PC-3 (cell line): ENCODE measurements around the gene SPCS2. TPM values are rescaled to one million over a fixed set of nuclear protein-coding genes. Genes with fewer than 3 reads are reported as not detected.

Experiments
- ATAC-seq: fragments of 200-7000 bp; cut with Tn5 transposase; 2 replicates; pipeline ENCODE4 v1.9.1; 2020; ENCODE audit warnings: mild to moderate bottlenecking, moderate library complexity
- BruUV-seq: library from RNA; stranded (reverse); fragments of 400-500 nt; replicated peaks from 2 replicates; lab custom pipeline; 2021; lab: Mats Ljungman, UMichigan
- CTCF ChIA-PET: fragments of 300-600 bp; sonication (Branson Sonifier 250); formaldehyde crosslinking; loops from one replicate; lab custom pipeline; 2022; ENCODE audit warnings: antibody characterized with exemption; lab: Charles Lee
- POLR2A ChIA-PET: fragments of 300-600 bp; sonication (Branson Sonifier 250); formaldehyde crosslinking; loops from one replicate; lab custom pipeline; 2022; ENCODE audit warnings: antibody characterized with exemption; ENCODE audit not compliant: unreplicated experiment; lab: Charles Lee
- DNase-seq: peaks from one replicate; pipeline ENCODE4 v3.0.0-alpha.2; 2015
- H2AFZ ChIP-seq: fragments of 300-600 bp; sonication (generic); 2 replicates; pipeline ENCODE4 v1.6.0; 2016; ENCODE audit warnings: antibody characterized with exemption, low read length
- H3F3A ChIP-seq: fragments of 300-600 bp; sonication (generic); one replicate; pipeline ENCODE4 v1.6.0; 2017; ENCODE audit warnings: antibody characterized with exemption, low read length, control low read depth, mild to moderate bottlenecking; ENCODE audit not compliant: unreplicated experiment
- H3K27ac ChIP-seq: fragments of 300-600 bp; sonication (generic); 2 replicates; pipeline ENCODE4 v1.5.1; 2016; ENCODE audit warnings: mild to moderate bottlenecking, low read length
- H3K27me3 ChIP-seq: fragments of 300-600 bp; sonication (generic); 2 replicates; pipeline ENCODE4 v1.6.1; 2016; ENCODE audit warnings: low read length, mixed read lengths
- H3K36me3 ChIP-seq: fragments of 300-600 bp; sonication (generic); 2 replicates; pipeline ENCODE4 v1.6.1; 2016; ENCODE audit warnings: low read depth, mixed run types, low read length, mixed read lengths
- H3K4me1 ChIP-seq: fragments of 300-600 bp; sonication (generic); 2 replicates; pipeline ENCODE4 v1.5.1; 2016; ENCODE audit warnings: low read length; ENCODE audit not compliant: insufficient read depth
- H3K4me2 ChIP-seq: fragments of 300-600 bp; sonication (generic); 2 replicates; pipeline ENCODE4 v1.6.0; 2016; ENCODE audit warnings: low read length
- H3K4me3 ChIP-seq: fragments of 300-600 bp; sonication (generic); 2 replicates; pipeline ENCODE4 v1.5.1; 2016; ENCODE audit warnings: mild to moderate bottlenecking, low read length, mixed read lengths
- H3K79me2 ChIP-seq: fragments of 300-600 bp; sonication (generic); 2 replicates; pipeline ENCODE4 v1.6.1; 2017; ENCODE audit warnings: low read length, mixed read lengths
- H3K9ac ChIP-seq: fragments of 300-600 bp; sonication (generic); 2 replicates; pipeline ENCODE4 v1.6.0; 2016; ENCODE audit warnings: mild to moderate bottlenecking, low read length
- H3K9me2 ChIP-seq: fragments of 300-600 bp; sonication (generic); replicated peaks from 2 replicates; pipeline ENCODE4 v1.6.1; 2016; ENCODE audit warnings: mixed run types, low read length, mixed read lengths
- H3K9me3 ChIP-seq: fragments of 300-600 bp; sonication (generic); 2 replicates; pipeline ENCODE4 v1.6.1; 2016; ENCODE audit warnings: low read length, mixed read lengths
- H4K20me1 ChIP-seq: fragments of 300-600 bp; sonication (generic); 2 replicates; pipeline ENCODE4 v1.6.1; 2016; ENCODE audit warnings: low read length, mixed read lengths
- CTCF ChIP-seq: fragments of 300-600 bp; sonication (generic); conservative IDR thresholded peaks from 2 replicates; pipeline ENCODE4 v1.5.1; 2017; ENCODE audit warnings: antibody characterized with exemption, low read depth, mild to moderate bottlenecking, low read length
- EZH2 ChIP-seq: fragments of 300-600 bp; sonication (generic); IDR thresholded peaks from one replicate; pipeline ENCODE4 v1.6.1; 2017; ENCODE audit warnings: antibody characterized with exemption, mild to moderate bottlenecking, low read length; ENCODE audit not compliant: unreplicated experiment
- EZH2phosphoT487 ChIP-seq: fragments of 300-600 bp; sonication (generic); IDR thresholded peaks from 2 replicates; pipeline ENCODE4 v1.6.1; 2018; ENCODE audit warnings: mild to moderate bottlenecking, antibody characterized with exemption, low read length, borderline replicate concordance
- intact Hi-C: fragments of 100-400 bp; cut with micrococcal nuclease; formaldehyde crosslinking; loops from 2 replicates; pipeline ENCODE4 v1.9.0; 2023
- total RNA-seq: library from RNA; depleted of rRNA; stranded (reverse); fragments of >200 nt; gene quantifications from 2 replicates; pipeline ENCODE4 v1.2.3, GENCODE V29; 2014

The SPCS2 gene
- total RNA-seq, 1 experiment from 2014 or later, result 129 TPM

GRCh38 chr11:74966651-74967050 is 17.6 kb downstream of the SPCS2 start:
- DNase-seq (peak; percentile 29), ATAC-seq (no peak; the same call in 1 of the 2 replicates)
- no peaks in the 10 kb centered on the region for H3K9me3 ChIP-seq
- H3K9ac ChIP-seq, result no peak overlapping the region
- H3K4me2 ChIP-seq, result no peak overlapping the region
- no peaks in the 10 kb centered on the region for H3K4me1 ChIP-seq
- intact Hi-C loops, result no loop called here
- TF ChIP-seq EZH2phosphoT487 (no peak), EZH2 (no peak), CTCF (no peak)
- no peaks in the 10 kb centered on the region for H3F3A ChIP-seq
- BruUV-seq, result no TSS peak
- peaks cover 58% of the 10 kb centered on the region for H3K36me3 ChIP-seq
- CTCF ChIA-PET, result no interaction called here
- no peak overlapping the region for H3K27ac ChIP-seq
- H3K79me2 ChIP-seq, result peaks cover 56% of the 10 kb centered on the region
- no peaks in the 10 kb centered on the region for H3K27me3 ChIP-seq
- no peaks in the 10 kb centered on the region for H3K9me2 ChIP-seq
- peaks cover 20% of the 10 kb centered on the region; the same call in 1 of the 2 replicates for H4K20me1 ChIP-seq
- no peak overlapping the region for H2AFZ ChIP-seq
- H3K4me3 ChIP-seq, result no peak overlapping the region
- POLR2A ChIA-PET, result no interaction called here

- H3F3A ChIP-seq, result no peaks in the 10 kb centered on the region
- BruUV-seq, result no TSS peak
- no peaks in the 10 kb centered on the region for H3K9me3 ChIP-seq
- peaks cover 10% of the 10 kb centered on the region; the same call in 1 of the 2 replicates for H4K20me1 ChIP-seq
- intact Hi-C loops, result no loop called here
- no peaks in the 10 kb centered on the region for H3K27me3 ChIP-seq
- no peaks in the 10 kb centered on the region for H3K9me2 ChIP-seq
- no peak overlapping the region for H3K4me3 ChIP-seq
- POLR2A ChIA-PET, result no interaction called here
- H2AFZ ChIP-seq, result no peak overlapping the region
- ATAC-seq (no peak), DNase-seq (no peak)
- H3K79me2 ChIP-seq, result peaks cover 28% of the 10 kb centered on the region
- no peak overlapping the region for H3K27ac ChIP-seq
- TF ChIP-seq EZH2, result no peak
- TF ChIP-seq EZH2phosphoT487, result no peak
- TF ChIP-seq CTCF, result no peak
- no peaks in the 10 kb centered on the region for H3K4me1 ChIP-seq
- CTCF ChIA-PET, result no interaction called here
- no peak overlapping the region for H3K4me2 ChIP-seq
- H3K9ac ChIP-seq, result no peak overlapping the region
- peaks cover 61% of the 10 kb centered on the region for H3K36me3 ChIP-seq
These were observed 21.9 kb downstream of the SPCS2 start for GRCh38 chr11:74970852-74971395.

- Histone ChIP-seq H2AFZ (no peak overlapping the region), H3K79me2 (peaks cover 23% of the 10 kb centered on the region), H3K9me2 (no peaks in the 10 kb centered on the region), H3K36me3 (peaks cover 61% of the 10 kb centered on the region), H3K4me1 (no peaks in the 10 kb centered on the region), H3K9ac (no peak overlapping the region), H3K4me3 (no peak overlapping the region), H3K27me3 (no peaks in the 10 kb centered on the region), H3K27ac (no peak overlapping the region), H3K9me3 (no peaks in the 10 kb centered on the region), H3F3A (no peaks in the 10 kb centered on the region), H3K4me2 (no peak overlapping the region), H4K20me1 (peaks cover 7% of the 10 kb centered on the region; the same call in 1 of the 2 replicates)
- BruUV-seq, result no TSS peak
- DNase-seq (no peak), ATAC-seq (no peak)
- CTCF ChIA-PET, result no interaction called here
- TF ChIP-seq EZH2phosphoT487 (no peak), CTCF (no peak), EZH2 (no peak)
- intact Hi-C loops, result no loop called here
- POLR2A ChIA-PET, result no interaction called here
These were observed 22.4 kb downstream of the SPCS2 start for GRCh38 chr11:74971424-74971823.
